ENCODE measurements around the gene PLA1A.

PLA1A gene

DNA sequence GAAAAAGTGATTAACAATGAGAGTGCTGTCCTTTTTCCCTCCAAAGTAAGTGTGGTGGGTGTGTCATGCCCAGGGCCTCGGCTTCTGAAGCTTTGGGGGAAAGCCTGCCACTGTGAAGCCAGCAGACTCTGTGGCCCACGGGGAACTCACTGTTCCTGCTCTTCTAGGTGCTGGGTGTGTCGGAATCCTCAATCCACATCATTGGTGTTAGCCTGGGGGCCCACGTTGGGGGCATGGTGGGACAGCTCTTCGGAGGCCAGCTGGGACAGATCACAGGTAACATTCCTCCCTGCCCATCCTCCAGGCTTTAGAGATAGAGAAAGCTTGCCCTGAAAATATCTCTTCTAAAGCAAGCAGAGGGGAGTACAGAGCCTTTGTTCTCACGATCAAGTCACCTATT is 11.6 kb downstream of the PLA1A start:
- no peak for DNase-seq

GRCh38 chr3:119611664-119612063 is 14.0 kb downstream of the PLA1A start:
- DNase-seq = no peak

- no peak for DNase-seq
Observed at GRCh38 chr3:119613201-119613600, 15.5 kb downstream of the PLA1A start.

DNA sequence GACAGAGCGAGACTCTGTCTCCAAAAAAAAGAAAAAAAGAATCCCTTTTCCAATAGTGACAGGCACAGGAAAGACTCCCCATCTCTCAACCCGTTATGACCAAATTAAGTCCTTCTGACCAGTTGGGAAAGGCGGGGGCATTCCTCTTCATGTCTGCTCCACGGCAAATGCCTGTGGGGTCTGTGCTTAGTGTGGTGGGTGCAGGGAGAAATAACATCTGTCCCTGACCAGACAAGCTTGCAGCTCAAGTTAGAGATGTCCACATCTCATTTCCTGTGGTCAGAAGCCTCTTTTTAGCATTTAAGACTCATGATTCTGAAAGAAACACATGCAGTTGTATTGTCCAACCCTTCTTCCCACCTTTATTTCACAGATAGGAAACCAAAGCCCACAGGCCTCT is 16.2 kb downstream of the PLA1A start:
- no peak for DNase-seq

DNA sequence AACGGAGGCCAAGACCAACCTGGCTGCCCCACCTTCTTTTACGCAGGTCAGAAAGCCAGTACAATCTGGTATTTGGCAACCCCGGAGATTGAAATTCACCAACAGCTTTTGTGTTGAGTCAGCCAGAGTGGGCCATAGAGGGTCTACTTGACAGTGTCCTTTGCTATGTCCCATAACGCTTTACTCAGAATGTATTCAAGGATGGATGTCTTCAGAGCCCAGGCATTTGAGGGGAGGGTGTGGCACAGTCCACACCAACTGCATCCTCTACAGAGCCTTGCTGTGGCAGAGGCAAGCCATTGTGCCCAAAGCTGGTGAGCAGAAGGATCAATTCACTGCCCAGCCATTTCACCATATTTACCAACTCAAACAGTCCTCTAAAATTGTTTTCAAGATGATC is 18.4 kb downstream of the PLA1A start:
- no peak for DNase-seq

- DNase-seq = no peak
Observed at GRCh38 chr3:119619094-119619493, 21.4 kb downstream of the PLA1A start.

GRCh38 chr3:119620899-119621298 is 23.2 kb downstream of the PLA1A start:
- no peak for DNase-seq

DNA sequence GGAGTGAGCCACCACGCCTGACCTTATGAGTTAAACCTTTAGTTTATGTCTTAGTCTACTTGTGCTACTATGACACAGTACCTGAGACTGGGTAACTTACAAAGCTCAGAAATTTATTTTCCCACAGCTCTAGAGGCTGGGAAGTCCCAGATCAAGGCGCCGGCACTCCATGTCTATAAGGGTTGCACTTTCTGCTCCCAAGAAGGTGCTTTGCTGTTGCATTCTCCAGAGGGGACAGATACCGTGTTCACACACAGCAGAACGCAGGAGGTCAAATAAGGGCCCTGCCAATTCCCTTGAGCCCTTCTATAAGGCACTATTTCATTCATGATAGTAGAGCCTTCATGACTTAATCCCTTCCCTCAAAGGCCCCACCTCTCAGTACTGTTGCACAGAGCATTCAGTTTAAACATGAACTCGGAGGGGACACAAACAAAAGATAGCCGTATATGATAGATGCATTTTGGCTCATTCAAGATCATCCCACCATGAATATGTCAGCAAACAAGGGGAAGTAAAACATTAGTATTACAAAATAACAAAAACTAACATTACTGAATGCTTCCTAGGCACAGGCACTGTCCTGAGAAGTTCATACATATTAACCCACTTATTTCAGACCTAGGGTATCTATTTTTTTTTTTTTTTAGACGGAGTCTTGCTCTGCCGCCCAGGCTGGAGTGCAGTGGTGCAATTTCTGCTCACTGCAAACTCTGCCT is 26.5 kb downstream of the PLA1A start:
- no peak for DNase-seq

GRCh38 chr3:119625451-119626153 is 27.9 kb downstream of the PLA1A start:
- no peak for DNase-seq

GRCh38 chr3:119626196-119626595 is 28.5 kb downstream of the PLA1A start:
- DNase-seq = no peak

DNA sequence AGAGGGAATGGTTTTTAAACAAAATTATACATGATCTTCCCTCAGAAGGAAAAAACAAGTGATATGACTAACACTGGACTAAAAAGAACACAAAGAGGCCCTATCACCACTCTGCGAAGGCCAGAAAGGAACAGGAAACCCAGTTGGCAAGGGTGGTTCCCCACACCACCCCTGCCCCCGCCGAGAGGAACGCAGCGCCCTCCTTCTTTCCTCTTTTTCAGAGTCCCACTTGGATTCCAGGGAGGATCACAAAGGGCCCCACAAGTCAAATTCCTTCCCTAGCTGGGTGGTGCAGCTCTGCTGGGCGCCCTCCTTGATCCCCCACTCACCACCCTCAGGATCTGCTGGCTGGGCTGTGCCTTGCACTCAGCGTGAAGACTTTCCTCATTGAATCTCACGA is 29.8 kb downstream of the PLA1A start:
- DNase-seq = peak in 1 of 2 experiments; percentile 45

GRCh38 chr3:119628390-119628789 is 30.7 kb downstream of the PLA1A start:
- peak; percentile 39 to 54 for DNase-seq

GRCh38 chr3:119628816-119629445 is 31.2 kb downstream of the PLA1A start:
- DNase-seq = no peak

DNA sequence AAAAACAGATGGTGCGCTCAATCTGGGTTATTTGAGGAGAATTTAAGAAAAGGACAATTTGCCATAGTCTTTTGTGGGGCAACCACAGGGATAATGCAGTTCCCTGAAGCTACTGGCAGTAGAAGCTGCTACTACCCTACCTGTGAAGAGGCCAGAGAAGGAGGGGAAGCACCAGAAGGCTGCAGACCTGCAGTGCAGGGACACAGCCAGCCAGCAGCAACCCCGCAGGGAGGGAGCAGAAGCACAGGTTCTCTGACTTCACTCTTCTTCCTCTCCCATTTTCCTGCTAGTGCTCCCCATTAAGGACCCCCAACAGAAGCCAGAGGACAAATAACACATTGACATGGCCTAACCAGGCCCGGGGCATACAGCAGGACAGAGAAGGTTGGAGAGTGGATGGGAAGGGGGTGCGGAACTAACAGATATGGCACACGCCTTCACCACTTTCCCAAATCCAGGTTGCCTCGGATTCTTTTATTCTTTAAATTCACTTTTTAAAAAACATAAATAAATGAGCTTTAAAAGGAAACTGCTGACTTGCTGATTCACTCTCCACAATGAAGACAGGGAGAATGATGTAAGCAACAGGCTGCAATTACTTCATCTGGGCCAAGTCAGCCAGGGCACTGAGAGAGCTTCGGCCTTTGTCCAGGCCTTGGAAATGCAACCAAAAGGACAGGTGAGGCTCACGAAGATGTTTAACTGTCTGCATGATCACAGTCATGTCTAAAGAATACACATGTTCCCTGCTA is 32.6 kb downstream of the PLA1A start:
- no peak for DNase-seq

DNA sequence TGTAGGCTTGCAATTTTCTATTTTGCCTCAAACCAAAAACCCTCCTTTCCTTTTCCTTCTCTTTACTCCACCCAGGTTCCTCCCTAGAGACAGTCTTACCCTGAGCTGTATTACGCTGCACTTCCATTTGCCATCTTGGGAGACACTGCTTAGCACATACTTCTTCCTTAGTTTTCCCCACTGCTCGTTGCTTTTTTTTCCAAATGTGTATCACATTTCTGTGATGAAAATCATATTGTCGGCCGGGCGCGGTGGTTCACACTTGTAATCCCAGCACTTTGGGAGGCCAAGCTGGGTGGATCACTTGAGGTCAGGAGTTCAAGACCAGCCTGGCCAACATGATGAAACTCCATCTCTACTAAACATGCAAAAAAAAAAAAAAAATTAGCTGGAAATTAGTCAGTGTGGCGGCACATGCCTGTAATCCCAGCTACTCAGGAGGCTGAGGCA is 33.2 kb downstream of the PLA1A start:
- DNase-seq = no peak

DNA sequence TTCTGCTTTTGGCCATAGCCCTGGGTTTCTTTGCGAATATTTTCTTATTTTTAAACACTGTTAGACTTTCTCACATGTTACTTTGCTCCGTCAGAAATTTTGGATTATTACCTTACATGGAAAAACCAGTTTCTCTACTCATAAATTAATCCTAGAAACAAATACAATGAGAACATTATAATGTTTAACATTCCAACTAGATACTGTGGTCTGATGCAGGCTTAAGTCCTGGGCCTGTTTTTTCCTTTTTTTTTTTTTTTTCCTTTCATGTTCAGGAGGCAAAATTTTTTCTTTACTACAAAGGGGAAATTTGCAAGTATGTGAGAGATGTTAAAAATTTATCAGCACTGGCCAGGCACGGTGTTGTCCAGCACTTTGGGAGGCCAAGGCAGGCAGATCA is 33.8 kb downstream of the PLA1A start:
- DNase-seq = no peak

- no peak for DNase-seq
Observed at GRCh38 chr3:119632216-119632615, 34.5 kb downstream of the PLA1A start.

DNA sequence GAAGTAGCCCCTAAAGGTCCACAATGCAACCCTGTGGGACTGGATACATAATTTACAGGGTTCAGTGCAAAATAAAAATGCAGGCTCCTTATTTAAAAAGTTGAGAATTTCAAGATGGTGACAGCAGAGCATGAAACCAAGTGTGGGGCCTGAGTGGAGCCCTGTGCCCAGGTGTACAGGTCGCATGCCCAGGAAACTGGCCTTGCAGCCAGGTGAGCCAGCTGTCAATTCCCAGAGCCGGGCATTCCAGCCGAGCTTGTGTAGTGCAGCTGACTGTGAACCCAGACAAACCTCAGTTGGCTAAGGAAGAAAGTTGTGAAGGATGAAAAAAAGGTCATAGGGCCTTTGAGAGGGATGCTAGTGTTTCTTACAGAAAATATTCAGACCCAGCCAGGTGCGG is 35.1 kb downstream of the PLA1A start:
- DNase-seq = no peak

DNA sequence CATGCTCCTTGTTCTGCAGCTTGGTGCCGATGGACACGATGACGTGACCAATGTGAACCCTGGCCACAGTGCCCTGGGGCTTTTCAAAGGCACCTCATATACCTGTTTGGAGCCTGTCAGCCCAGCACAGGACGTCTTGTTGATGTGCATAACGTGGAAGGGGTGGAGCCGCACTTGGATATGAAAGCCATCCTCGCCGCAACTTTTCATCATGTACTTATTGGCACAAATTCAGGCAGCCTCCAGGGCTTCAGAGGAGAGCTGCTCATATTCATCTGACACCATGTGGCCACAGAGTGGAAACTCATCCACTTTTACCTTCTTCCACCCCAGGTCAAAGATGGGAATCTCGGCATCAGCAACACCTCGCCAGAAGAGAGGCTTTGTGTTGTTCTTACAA is 38.0 kb downstream of the PLA1A start:
- DNase-seq = no peak

- DNase-seq = no peak
Observed at GRCh38 chr3:119636249-119636648, 38.6 kb downstream of the PLA1A start.

- no peak for DNase-seq
Observed at GRCh38 chr3:119636891-119637611, 39.4 kb downstream of the PLA1A start.

GRCh38 chr3:119637679-119638477 is 40.2 kb downstream of the PLA1A start:
- no peak for DNase-seq

Measured in activated CD4-positive, alpha-beta T cell treated with anti-CD3 and anti-CD28 coated beads, Interleukin-2, amount 50 U/mL, for 48 hours (primary cell).